ENCODE measurements around the gene NTM. TPM values are rescaled to one million over a fixed set of nuclear protein-coding genes. Genes with fewer than 3 reads are reported as not detected.

The NTM gene
- total RNA-seq, 1 donor from 2014 or later = 82.7 TPM

- peaks cover 8% of the 10 kb centered on the region for H3K4me1 Mint-ChIP-seq (ENCODE audit: unreplicated experiment)
- no peaks in the 10 kb centered on the region for H3K9me3 Mint-ChIP-seq (ENCODE audit: unreplicated experiment)
- H3K27me3 Mint-ChIP-seq (ENCODE audit: unreplicated experiment) = peaks cover 8% of the 10 kb centered on the region
- H3K4me3 Mint-ChIP-seq (ENCODE audit: unreplicated experiment) = no peak overlapping the region
- no peak for DNase-seq (ENCODE audit: extremely low spot score, unreplicated experiment)
- H3K27ac Mint-ChIP-seq (ENCODE audit: unreplicated experiment) = no peak overlapping the region
- no peaks in the 10 kb centered on the region for H3K36me3 Mint-ChIP-seq (ENCODE audit: unreplicated experiment)
- no peak for TF ChIP-seq CTCF (IDR thresholded peaks at IDR 0.05)
These were observed 178.7 kb downstream of the NTM start for GRCh38 chr11:131549099-131549498.

- Mint-ChIP-seq H3K27ac (ENCODE audit: unreplicated experiment) (no peak overlapping the region), H3K4me3 (ENCODE audit: unreplicated experiment) (no peak overlapping the region), H3K36me3 (ENCODE audit: unreplicated experiment) (no peaks in the 10 kb centered on the region), H3K9me3 (ENCODE audit: unreplicated experiment) (no peaks in the 10 kb centered on the region), H3K27me3 (ENCODE audit: unreplicated experiment) (peaks cover 8% of the 10 kb centered on the region), H3K4me1 (ENCODE audit: unreplicated experiment) (peaks cover 8% of the 10 kb centered on the region)
- DNase-seq (ENCODE audit: extremely low spot score, unreplicated experiment) = no peak
- TF ChIP-seq CTCF (IDR thresholded peaks at IDR 0.05) = no peak
These were observed 179.4 kb downstream of the NTM start for GRCh38 chr11:131549770-131550169.

- DNase-seq (ENCODE audit: extremely low spot score, unreplicated experiment) = no peak
- Mint-ChIP-seq H3K27ac (ENCODE audit: unreplicated experiment) (no peak overlapping the region), H3K36me3 (ENCODE audit: unreplicated experiment) (no peaks in the 10 kb centered on the region), H3K4me1 (ENCODE audit: unreplicated experiment) (no peaks in the 10 kb centered on the region), H3K9me3 (ENCODE audit: unreplicated experiment) (no peaks in the 10 kb centered on the region), H3K27me3 (ENCODE audit: unreplicated experiment) (peaks cover 7% of the 10 kb centered on the region), H3K4me3 (ENCODE audit: unreplicated experiment) (no peak overlapping the region)
- no peak for TF ChIP-seq CTCF (IDR thresholded peaks at IDR 0.05)
These were observed 189.9 kb downstream of the NTM start for GRCh38 chr11:131560287-131560686.

GRCh38 chr11:131561501-131561900 lies 191.1 kb downstream of the NTM start:
- Mint-ChIP-seq H3K9me3 (ENCODE audit: unreplicated experiment) (no peaks in the 10 kb centered on the region), H3K4me3 (ENCODE audit: unreplicated experiment) (no peak overlapping the region), H3K27me3 (ENCODE audit: unreplicated experiment) (peaks cover 7% of the 10 kb centered on the region), H3K27ac (ENCODE audit: unreplicated experiment) (no peak overlapping the region), H3K36me3 (ENCODE audit: unreplicated experiment) (no peaks in the 10 kb centered on the region), H3K4me1 (ENCODE audit: unreplicated experiment) (no peaks in the 10 kb centered on the region)
- no peak for DNase-seq (ENCODE audit: extremely low spot score, unreplicated experiment)
- TF ChIP-seq CTCF (IDR thresholded peaks at IDR 0.05) = no peak

GRCh38 chr11:131561972-131562371 lies 191.6 kb downstream of the NTM start:
- H3K36me3 Mint-ChIP-seq (ENCODE audit: unreplicated experiment) = no peaks in the 10 kb centered on the region

More at GRCh38 chr11:131561972-131562371, 191.6 kb downstream of the NTM start:
- no peak overlapping the region for H3K27ac Mint-ChIP-seq (ENCODE audit: unreplicated experiment)
- no peak for DNase-seq (ENCODE audit: extremely low spot score, unreplicated experiment)
- H3K27me3 Mint-ChIP-seq (ENCODE audit: unreplicated experiment) = peaks cover 7% of the 10 kb centered on the region
- H3K9me3 Mint-ChIP-seq (ENCODE audit: unreplicated experiment) = no peaks in the 10 kb centered on the region
- H3K4me3 Mint-ChIP-seq (ENCODE audit: unreplicated experiment) = no peak overlapping the region
- no peaks in the 10 kb centered on the region for H3K4me1 Mint-ChIP-seq (ENCODE audit: unreplicated experiment)
- no peak for TF ChIP-seq CTCF (IDR thresholded peaks at IDR 0.05)

Data from osteocyte (in vitro differentiated cells).